ENCODE data around the gene MFAP5.

Gene MFAP5

DNA sequence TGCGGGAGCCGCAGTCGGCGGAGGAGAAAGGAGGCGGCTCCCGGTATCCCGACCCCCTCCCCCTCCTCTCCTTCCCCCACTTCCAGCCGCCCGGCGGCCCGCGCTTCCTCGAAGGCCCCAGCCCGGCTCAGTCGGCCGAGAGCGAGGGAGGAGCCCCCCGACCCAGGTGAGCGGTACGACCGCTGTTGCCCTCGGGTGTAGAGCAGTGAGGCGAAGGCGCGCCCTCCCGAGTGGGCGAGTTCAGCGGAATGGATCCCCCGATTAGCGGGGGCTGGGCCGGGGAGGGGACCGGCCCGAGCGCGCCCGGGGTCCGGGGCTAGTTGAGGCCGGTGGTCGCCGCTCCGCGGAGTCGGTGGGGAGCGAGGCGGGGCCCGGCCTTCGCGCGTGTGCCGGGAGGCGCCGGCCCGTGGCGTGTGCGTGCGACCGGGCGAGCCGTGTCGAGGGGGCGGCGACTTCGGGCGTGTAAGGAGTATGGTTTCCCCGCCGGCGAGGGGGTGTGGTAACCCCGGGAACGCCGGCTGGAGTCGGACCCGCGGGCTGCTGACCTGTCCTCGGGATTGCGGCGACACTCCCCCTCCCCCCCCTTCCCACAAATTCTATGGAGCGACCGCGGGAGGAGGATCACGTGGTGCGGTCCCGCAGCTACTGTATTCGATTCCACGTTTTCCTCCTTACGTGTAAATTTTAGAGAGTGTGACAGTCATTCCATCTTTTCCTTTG, 35.7 kb upstream of the MFAP5 start:
- Histone ChIP-seq H3K27me3 (ENCODE audit: insufficient read depth, low read length) (no peaks in the 10 kb centered on the region), H3K9me3 (ENCODE audit: low read length) (no peaks in the 10 kb centered on the region), H3K4me1 (ENCODE audit: insufficient read depth, low read length, severe bottlenecking) (peaks cover 73% of the 10 kb centered on the region), H3K4me3 (ENCODE audit: low read depth, low read length, poor library complexity, severe bottlenecking) (peak overlapping the region; percentile 93), H3K79me2 (ENCODE audit: insufficient read depth, low read length) (peaks cover 47% of the 10 kb centered on the region), H3F3A (ENCODE audit: insufficient read depth, low read length) (0 out of 2 replicates have a peak, but pooled peaks cover 3% of the 10 kb centered on the region), H4K20me1 (ENCODE audit: insufficient read depth, low read length) (no peaks in the 10 kb centered on the region), H3K27ac (ENCODE audit: low read depth, low read length, poor library complexity, severe bottlenecking) (peak overlapping the region; percentile 64), H3K36me3 (ENCODE audit: insufficient read depth, low read length) (peaks cover 17% of the 10 kb centered on the region), H3K4me2 (ENCODE audit: low read length) (peak overlapping the region; percentile 74), H2AFZ (ENCODE audit: low read length) (no peak overlapping the region), H3K9me2 (ENCODE audit: low read depth, low read length) (no peaks in the 10 kb centered on the region), H3K9ac (ENCODE audit: low read length) (peak overlapping the region; percentile 95)
- TF ChIP-seq, protein P1, sequence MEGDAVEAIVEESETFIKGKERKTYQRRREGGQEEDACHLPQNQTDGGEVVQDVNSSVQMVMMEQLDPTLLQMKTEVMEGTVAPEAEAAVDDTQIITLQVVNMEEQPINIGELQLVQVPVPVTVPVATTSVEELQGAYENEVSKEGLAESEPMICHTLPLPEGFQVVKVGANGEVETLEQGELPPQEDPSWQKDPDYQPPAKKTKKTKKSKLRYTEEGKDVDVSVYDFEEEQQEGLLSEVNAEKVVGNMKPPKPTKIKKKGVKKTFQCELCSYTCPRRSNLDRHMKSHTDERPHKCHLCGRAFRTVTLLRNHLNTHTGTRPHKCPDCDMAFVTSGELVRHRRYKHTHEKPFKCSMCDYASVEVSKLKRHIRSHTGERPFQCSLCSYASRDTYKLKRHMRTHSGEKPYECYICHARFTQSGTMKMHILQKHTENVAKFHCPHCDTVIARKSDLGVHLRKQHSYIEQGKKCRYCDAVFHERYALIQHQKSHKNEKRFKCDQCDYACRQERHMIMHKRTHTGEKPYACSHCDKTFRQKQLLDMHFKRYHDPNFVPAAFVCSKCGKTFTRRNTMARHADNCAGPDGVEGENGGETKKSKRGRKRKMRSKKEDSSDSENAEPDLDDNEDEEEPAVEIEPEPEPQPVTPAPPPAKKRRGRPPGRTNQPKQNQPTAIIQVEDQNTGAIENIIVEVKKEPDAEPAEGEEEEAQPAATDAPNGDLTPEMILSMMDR (IDR thresholded peaks at IDR 0.05; ENCODE audit: low read length) = no peak
- no peak for TF ChIP-seq EZH2 (IDR thresholded peaks at IDR 0.05; ENCODE audit: borderline replicate concordance, low read length)

DNA sequence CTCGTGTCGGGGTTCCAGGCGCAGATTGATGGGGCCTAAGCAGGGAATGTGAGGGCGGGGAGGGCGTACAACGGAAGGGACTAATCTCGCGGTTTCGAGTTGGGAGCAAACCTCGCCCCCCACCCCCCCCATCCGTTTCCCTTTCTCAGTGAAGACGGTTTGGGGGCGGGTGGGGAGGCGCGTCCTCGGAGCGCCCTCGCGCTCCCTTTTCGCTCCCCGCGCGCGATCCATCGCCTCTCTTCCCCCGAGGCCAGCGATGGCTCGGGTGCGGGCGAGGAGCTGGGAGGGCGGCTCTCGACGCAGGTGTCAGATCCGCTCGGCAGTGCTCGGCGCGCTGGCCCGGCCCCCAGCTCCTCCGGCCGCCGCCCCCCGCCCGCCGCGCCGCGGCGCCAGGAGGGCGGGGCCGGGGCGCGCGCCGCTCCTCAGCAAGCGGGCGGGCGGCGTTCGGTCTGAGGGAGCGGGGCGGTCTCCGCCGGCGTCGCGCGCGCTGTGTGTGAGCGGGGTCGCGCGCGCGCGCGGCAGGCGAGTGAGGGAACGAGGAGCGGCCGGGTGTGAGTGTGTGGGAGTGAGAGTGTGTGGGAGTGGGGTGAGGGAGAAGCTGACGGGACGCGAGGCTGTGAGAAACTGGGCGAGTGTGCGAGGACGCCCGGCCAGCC, 35.0 kb upstream of the MFAP5 start, which contains the start of gene RIMKLB:
Gene RIMKLB (plus strand): TSS at position 516 of the 656 bp plus-strand sequence. CDS start 15,876 bp downstream, outside the sequence.
- no peak for TF ChIP-seq EZH2 (IDR thresholded peaks at IDR 0.05; ENCODE audit: borderline replicate concordance, low read length)
- TF ChIP-seq, protein P1 (IDR thresholded peaks at IDR 0.05; ENCODE audit: low read length) = no peak
- Histone ChIP-seq H4K20me1 (ENCODE audit: insufficient read depth, low read length) (no peaks in the 10 kb centered on the region), H3K4me3 (ENCODE audit: low read depth, low read length, poor library complexity, severe bottlenecking) (peak within 1 kb of the TSS; percentile 93), H3K36me3 (ENCODE audit: insufficient read depth, low read length) (peaks cover 15% of the 10 kb centered on the region), H3K9ac (ENCODE audit: low read length) (peak within 1 kb of the TSS; percentile 95), H3F3A (ENCODE audit: insufficient read depth, low read length) (0 out of 2 replicates have a peak, but pooled peaks cover 3% of the 10 kb centered on the region), H3K27me3 (ENCODE audit: insufficient read depth, low read length) (no peaks in the 10 kb centered on the region), H2AFZ (ENCODE audit: low read length) (no peak within 1 kb of the TSS), H3K4me2 (ENCODE audit: low read length) (peak within 1 kb of the TSS; percentile 87), H3K9me3 (ENCODE audit: low read length) (no peaks in the 10 kb centered on the region), H3K27ac (ENCODE audit: low read depth, low read length, poor library complexity, severe bottlenecking) (peak within 1 kb of the TSS; percentile 79), H3K4me1 (ENCODE audit: insufficient read depth, low read length, severe bottlenecking) (peaks cover 74% of the 10 kb centered on the region), H3K79me2 (ENCODE audit: insufficient read depth, low read length) (peaks cover 42% of the 10 kb centered on the region), H3K9me2 (ENCODE audit: low read depth, low read length) (no peaks in the 10 kb centered on the region)

DNA sequence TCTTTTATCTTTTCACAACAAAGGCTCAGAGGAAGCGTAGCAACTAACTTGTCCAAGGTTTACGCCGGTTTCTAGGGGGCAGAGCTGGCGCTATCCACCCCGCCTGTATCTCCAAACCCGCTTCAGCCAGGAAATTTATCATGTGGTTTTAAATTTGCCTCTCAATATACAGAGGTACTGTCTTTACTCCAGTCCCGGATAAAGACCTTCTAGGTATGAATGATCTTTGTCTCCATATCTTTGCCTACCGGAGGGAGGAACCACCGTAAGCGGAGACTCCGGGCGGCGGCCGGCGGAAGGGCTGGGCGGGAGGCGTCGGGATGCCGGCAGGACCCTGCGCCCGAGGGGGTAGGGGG, 34.5 kb upstream of the MFAP5 start:
- Histone ChIP-seq H3K79me2 (ENCODE audit: insufficient read depth, low read length) (peaks cover 37% of the 10 kb centered on the region), H3K27me3 (ENCODE audit: insufficient read depth, low read length) (no peaks in the 10 kb centered on the region), H3K27ac (ENCODE audit: low read depth, low read length, poor library complexity, severe bottlenecking) (peak overlapping the region; percentile 79), H3K9ac (ENCODE audit: low read length) (peak overlapping the region; percentile 93), H2AFZ (ENCODE audit: low read length) (no peak overlapping the region), H3K4me1 (ENCODE audit: insufficient read depth, low read length, severe bottlenecking) (peaks cover 74% of the 10 kb centered on the region), H3F3A (ENCODE audit: insufficient read depth, low read length) (0 out of 2 replicates have a peak, but pooled peaks cover 3% of the 10 kb centered on the region), H3K9me3 (ENCODE audit: low read length) (no peaks in the 10 kb centered on the region), H3K36me3 (ENCODE audit: insufficient read depth, low read length) (peaks cover 12% of the 10 kb centered on the region), H3K9me2 (ENCODE audit: low read depth, low read length) (no peaks in the 10 kb centered on the region), H3K4me3 (ENCODE audit: low read depth, low read length, poor library complexity, severe bottlenecking) (peak overlapping the region; percentile 93), H3K4me2 (ENCODE audit: low read length) (peak overlapping the region; percentile 87), H4K20me1 (ENCODE audit: insufficient read depth, low read length) (no peaks in the 10 kb centered on the region)
- no peak for TF ChIP-seq EZH2 (IDR thresholded peaks at IDR 0.05; ENCODE audit: borderline replicate concordance, low read length)
- TF ChIP-seq, protein P1 (IDR thresholded peaks at IDR 0.05; ENCODE audit: low read length) = no peak; the same call in 1 of the 2 replicates
